Measurements from ENCODE around the gene DCP1A. TPM values are rescaled to one million over a fixed set of nuclear protein-coding genes. Genes with fewer than 3 reads are reported as not detected.
"Not testable (repeated sequence)": the region's sequence is repeated elsewhere in the genome, so short reads cannot be mapped to it uniquely, and the experiment has no call there.

The DCP1A gene
- total RNA-seq, 2 experiments from 2014 or later, result 27.2 to 28.3 TPM

GRCh38 chr3:53287131-53287629, 60.2 kb downstream of the DCP1A start:
- no peaks in the 10 kb centered on the region for H3K27me3 Mint-ChIP-seq (ENCODE audit: low read depth)
- CTCF ChIA-PET, result interaction anchor here (1.2 to 1.9 kb wide), 2 partner anchors 12 to 177 kb away, joined by 3 to 4 read pairs; no protein-coding TSS in a partner anchor
- no peaks in the 10 kb centered on the region for H3K4me1 Mint-ChIP-seq (ENCODE audit: low read depth)
- no peak for DNase-seq
- H3K27ac Mint-ChIP-seq, result peak overlapping the region; percentile 69
- POLR2A ChIA-PET, result no interaction called here
- no peak overlapping the region for H3K4me3 Mint-ChIP-seq
- H3K9me3 Mint-ChIP-seq (ENCODE audit: insufficient read depth), result no peaks in the 10 kb centered on the region
- H3K36me3 Mint-ChIP-seq (ENCODE audit: low read depth), result peaks cover 37% of the 10 kb centered on the region
- ATAC-seq, result no peak

DNA sequence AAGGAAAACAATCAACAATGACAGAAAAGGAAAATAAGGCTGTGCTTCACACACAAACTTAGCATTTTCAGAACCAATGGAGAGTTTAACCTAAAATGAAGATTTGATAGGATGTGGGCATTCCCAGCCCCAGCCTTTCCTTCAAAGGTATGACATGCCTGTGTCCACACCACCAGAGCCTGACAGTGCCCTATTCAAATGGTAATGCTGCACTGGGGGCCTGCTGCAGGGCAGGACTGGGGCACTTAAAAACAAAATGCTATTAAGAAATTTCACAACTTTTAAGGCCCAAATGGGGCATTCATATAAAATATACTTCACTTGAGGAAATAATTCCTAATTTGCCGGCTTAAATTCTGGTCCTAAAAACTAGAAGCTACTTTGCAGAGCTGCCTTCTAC, 60.6 kb downstream of the DCP1A start:
- no peak for DNase-seq
- H3K9me3 Mint-ChIP-seq (ENCODE audit: insufficient read depth), result no peaks in the 10 kb centered on the region
- H3K4me3 Mint-ChIP-seq, result no peak overlapping the region
- no peaks in the 10 kb centered on the region for H3K27me3 Mint-ChIP-seq (ENCODE audit: low read depth)
- H3K4me1 Mint-ChIP-seq (ENCODE audit: low read depth), result no peaks in the 10 kb centered on the region
- CTCF ChIA-PET, result interaction anchor here (1.2 to 2.4 kb wide), 2 partner anchors 12 to 176 kb away, joined by 3 to 14 read pairs; no protein-coding TSS in a partner anchor
- peaks cover 36% of the 10 kb centered on the region for H3K36me3 Mint-ChIP-seq (ENCODE audit: low read depth)
- no peak for ATAC-seq
- H3K27ac Mint-ChIP-seq, result peak overlapping the region; percentile 69
- POLR2A ChIA-PET, result no interaction called here

DNA sequence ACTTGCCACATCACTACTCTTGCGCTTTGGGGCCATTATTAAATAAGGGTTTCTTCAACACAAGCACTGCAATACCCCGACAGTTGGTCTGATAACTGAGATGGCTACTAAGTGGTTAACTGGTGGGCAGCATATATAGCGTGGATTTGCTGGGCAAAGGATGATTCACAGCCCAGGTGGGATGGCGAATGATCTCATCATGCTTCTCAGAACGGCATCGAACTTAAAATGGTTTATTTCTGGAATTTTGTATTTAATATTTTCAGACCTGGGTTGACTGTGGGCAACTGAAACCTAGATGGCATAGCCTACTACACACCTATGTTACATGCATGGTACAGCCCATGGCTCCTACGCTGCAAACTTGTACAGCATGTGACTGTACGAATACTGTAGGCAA, 64.8 kb downstream of the DCP1A start:
- H3K4me3 Mint-ChIP-seq, result no peak overlapping the region
- peaks cover 23% of the 10 kb centered on the region for H3K36me3 Mint-ChIP-seq (ENCODE audit: low read depth)
- POLR2A ChIA-PET, result no interaction called here
- no peak for DNase-seq
- no peaks in the 10 kb centered on the region for H3K4me1 Mint-ChIP-seq (ENCODE audit: low read depth)
- H3K27me3 Mint-ChIP-seq (ENCODE audit: low read depth), result no peaks in the 10 kb centered on the region
- H3K27ac Mint-ChIP-seq, result no peak overlapping the region
- H3K9me3 Mint-ChIP-seq (ENCODE audit: insufficient read depth), result no peaks in the 10 kb centered on the region
- no peak for ATAC-seq
- CTCF ChIA-PET, result no interaction called here

- no peak for DNase-seq
- Mint-ChIP-seq H3K27ac (no peak overlapping the region), H3K27me3 (ENCODE audit: low read depth) (no peaks in the 10 kb centered on the region), H3K36me3 (ENCODE audit: low read depth) (peaks cover 3% of the 10 kb centered on the region), H3K9me3 (ENCODE audit: insufficient read depth) (no peaks in the 10 kb centered on the region), H3K4me3 (no peak overlapping the region), H3K4me1 (ENCODE audit: low read depth) (peaks cover 15% of the 10 kb centered on the region)
- CTCF ChIA-PET, result no interaction called here
- POLR2A ChIA-PET, result no interaction called here
- no peak for ATAC-seq
Observed at GRCh38 chr3:53278667-53279066, 68.7 kb downstream of the DCP1A start.

DNA sequence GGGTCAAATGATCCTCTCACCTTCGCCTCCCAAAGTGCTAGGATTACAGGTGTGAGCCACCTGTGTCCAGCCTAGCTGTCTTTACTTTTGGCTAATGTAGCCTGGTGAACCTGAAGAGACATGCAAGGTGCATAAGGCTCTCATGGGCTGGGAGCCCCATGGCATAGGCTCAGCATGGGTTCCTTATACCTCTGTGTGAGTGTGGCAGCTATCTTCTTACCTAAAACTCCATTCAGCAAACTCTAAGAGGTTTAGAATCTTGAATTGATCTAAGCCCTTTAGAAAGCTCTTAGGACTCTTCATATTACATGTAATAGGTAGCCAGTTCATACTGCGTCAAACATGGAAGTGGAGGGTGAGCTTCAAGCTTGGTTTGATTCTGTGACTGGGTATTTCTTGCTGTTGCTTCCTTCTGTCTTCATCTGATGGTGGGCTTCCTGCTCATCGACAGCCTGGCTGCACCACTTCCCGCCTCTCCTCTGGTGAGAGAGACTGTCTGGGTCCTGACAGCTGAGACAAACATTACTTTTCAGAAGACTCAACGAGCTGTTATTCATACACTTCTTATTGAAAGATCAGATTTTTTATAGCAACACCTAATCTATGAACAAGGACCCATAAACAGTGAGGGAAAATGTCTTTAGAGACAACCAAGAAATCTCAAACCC, 72.3 kb downstream of the DCP1A start:
- Mint-ChIP-seq H3K4me3 (peak overlapping the region; percentile 22), H3K27me3 (ENCODE audit: low read depth) (no peaks in the 10 kb centered on the region), H3K36me3 (ENCODE audit: low read depth) (no peaks in the 10 kb centered on the region), H3K27ac (peak overlapping the region; percentile 84), H3K9me3 (ENCODE audit: insufficient read depth) (no peaks in the 10 kb centered on the region), H3K4me1 (ENCODE audit: low read depth) (peaks cover 24% of the 10 kb centered on the region)
- ATAC-seq (peak; percentile 77), DNase-seq (peak; percentile 72)
- POLR2A ChIA-PET, result interaction anchor here (0.6 to 2.1 kb wide), 7 partner anchors 14 to 72 kb away, joined by 3 to 6 read pairs (median 4); partner anchors contain the start of genes DCP1A and TKT
- CTCF ChIA-PET, result interaction anchor here (0.9 to 2.7 kb wide), 8 partner anchors 11 to 435 kb away, joined by 3 to 14 read pairs (median 4); no protein-coding TSS in a partner anchor

DNA sequence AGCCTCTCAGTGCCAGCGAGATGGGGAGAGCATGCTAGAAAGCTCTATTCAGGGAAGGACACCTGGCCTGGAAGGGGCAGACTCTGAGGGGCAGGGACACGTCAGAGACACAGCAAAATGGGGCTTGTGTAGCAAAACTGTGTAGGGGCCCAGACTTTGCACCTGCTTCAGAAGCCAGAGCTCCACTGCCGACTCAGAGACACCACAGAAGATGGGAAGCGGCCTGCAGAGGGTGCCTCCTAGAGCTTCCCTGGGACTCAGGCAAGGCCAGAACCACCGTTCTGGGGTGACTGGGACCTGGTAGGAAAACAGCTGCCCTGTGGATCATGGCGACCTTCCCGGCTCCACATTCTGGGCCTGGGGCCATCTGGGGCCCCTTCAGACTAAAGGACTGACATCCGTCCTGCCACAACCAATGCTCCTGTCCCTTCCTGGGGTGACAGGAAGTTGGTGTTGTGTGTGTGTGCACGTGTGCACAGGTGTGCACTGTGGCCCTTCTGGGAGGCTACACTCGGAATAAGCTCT, 74.1 kb downstream of the DCP1A start:
- H3K4me1 Mint-ChIP-seq (ENCODE audit: low read depth), result peaks cover 29% of the 10 kb centered on the region
- ATAC-seq (no peak), DNase-seq (no peak)
- H3K36me3 Mint-ChIP-seq (ENCODE audit: low read depth), result no peaks in the 10 kb centered on the region
- H3K9me3 Mint-ChIP-seq (ENCODE audit: insufficient read depth), result no peaks in the 10 kb centered on the region
- ChIA-PET CTCF (interaction anchor here (1.0 kb wide), 1 partner anchor 159 kb away, joined by 3 read pairs; no protein-coding TSS in a partner anchor), POLR2A (interaction anchor here (0.8 to 1.6 kb wide), 2 partner anchors 12 to 199 kb away, joined by 3 to 6 read pairs; no protein-coding TSS in a partner anchor)
- no peak overlapping the region for H3K4me3 Mint-ChIP-seq
- H3K27ac Mint-ChIP-seq, result no peak overlapping the region
- H3K27me3 Mint-ChIP-seq (ENCODE audit: low read depth), result no peaks in the 10 kb centered on the region

DNA sequence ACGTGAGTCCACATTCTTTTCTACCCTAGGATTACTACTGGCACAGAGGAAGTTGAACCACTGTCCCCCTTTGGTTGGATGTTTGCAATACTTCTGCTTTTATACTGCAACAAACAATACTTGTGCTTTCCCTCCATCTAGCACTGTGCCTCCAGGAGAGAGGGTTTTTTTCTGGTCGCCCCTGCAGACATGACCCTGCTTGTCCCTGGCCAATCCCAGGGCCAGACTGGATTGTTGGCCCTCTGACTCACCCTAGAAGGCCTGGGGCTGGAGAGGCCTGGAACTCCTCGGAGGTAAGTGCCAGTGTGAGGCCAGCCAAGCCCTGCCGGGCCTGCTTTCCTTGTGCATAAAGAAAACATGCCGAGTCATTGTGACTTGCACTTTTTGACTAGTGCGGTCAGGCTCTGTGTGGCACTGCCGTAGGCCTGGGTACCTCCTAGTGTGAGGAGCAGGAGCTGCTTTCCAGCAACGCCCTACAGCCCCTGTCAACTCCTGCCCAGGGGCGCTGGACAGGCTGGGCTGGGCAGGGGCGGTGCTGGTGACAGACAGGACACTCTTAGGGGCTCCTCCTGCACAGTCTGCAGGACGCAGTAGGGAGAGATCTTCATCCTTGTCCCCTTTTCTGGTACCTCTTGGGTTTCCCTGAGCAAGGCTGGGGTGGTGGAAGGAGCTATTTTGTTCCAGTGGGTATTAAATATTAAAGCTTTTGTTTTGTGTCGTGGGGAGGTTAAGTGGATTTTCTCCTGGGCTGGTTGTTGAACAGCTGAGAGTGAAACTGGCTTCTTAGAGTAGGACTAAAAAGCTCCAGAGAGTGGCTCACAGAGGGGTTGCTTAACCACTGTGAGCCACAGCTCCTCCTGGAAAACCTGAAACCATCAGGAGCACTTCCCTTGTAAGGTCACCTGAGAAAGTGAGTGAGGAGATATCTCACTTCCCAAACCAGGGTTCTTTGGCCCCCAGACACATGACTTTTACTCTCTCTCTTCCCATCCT, 77.2 kb downstream of the DCP1A start:
- POLR2A ChIA-PET, result interaction anchor here (1.4 kb wide), 1 partner anchor 18 kb away, joined by 3 read pairs; no protein-coding TSS in a partner anchor
- Mint-ChIP-seq H3K4me1 (ENCODE audit: low read depth) (peaks cover 24% of the 10 kb centered on the region), H3K27ac (peak overlapping the region; percentile 62), H3K27me3 (ENCODE audit: low read depth) (no peaks in the 10 kb centered on the region), H3K36me3 (ENCODE audit: low read depth) (no peaks in the 10 kb centered on the region), H3K9me3 (ENCODE audit: insufficient read depth) (no peaks in the 10 kb centered on the region), H3K4me3 (no peak overlapping the region)
- CTCF ChIA-PET, result no interaction called here
- ATAC-seq (peak; percentile 50), DNase-seq (no peak)

- ATAC-seq, result not testable (repeated sequence)
Observed at GRCh38 chr3:53269193-53269592, 78.2 kb downstream of the DCP1A start.

GRCh38 chr3:53267766-53268165, 79.6 kb downstream of the DCP1A start:
- Mint-ChIP-seq H3K36me3 (ENCODE audit: low read depth) (no peaks in the 10 kb centered on the region), H3K4me3 (no peak overlapping the region), H3K27ac (no peak overlapping the region), H3K4me1 (ENCODE audit: low read depth) (peaks cover 10% of the 10 kb centered on the region), H3K27me3 (ENCODE audit: low read depth) (peaks cover 3% of the 10 kb centered on the region), H3K9me3 (ENCODE audit: insufficient read depth) (no peaks in the 10 kb centered on the region)
- ChIA-PET CTCF (no interaction called here), POLR2A (no interaction called here)
- ATAC-seq, result no peak
- no peak for DNase-seq

More at GRCh38 chr3:53269193-53269592, 78.2 kb downstream of the DCP1A start:
- CTCF ChIA-PET; H3K4me3 Mint-ChIP-seq; H3K27me3 Mint-ChIP-seq (ENCODE audit: low read depth); H3K27ac Mint-ChIP-seq; POLR2A ChIA-PET; H3K9me3 Mint-ChIP-seq (ENCODE audit: insufficient read depth); H3K36me3 Mint-ChIP-seq (ENCODE audit: low read depth); DNase-seq: not testable (repeated sequence)
- peaks cover 15% of the 10 kb centered on the region for H3K4me1 Mint-ChIP-seq (ENCODE audit: low read depth)

GRCh38 chr3:53264718-53265117, 82.6 kb downstream of the DCP1A start:
- ChIA-PET POLR2A (interaction anchor here (0.6 kb wide), 2 partner anchors 12 to 23 kb away, joined by 3 to 4 read pairs; no protein-coding TSS in a partner anchor), CTCF (no interaction called here)
- Mint-ChIP-seq H3K36me3 (ENCODE audit: low read depth) (no peaks in the 10 kb centered on the region), H3K9me3 (ENCODE audit: insufficient read depth) (no peaks in the 10 kb centered on the region), H3K4me3 (no peak overlapping the region), H3K27ac (no peak overlapping the region), H3K27me3 (ENCODE audit: low read depth) (peaks cover 3% of the 10 kb centered on the region), H3K4me1 (ENCODE audit: low read depth) (peaks cover 11% of the 10 kb centered on the region)
- no peak for DNase-seq
- no peak for ATAC-seq

DNA sequence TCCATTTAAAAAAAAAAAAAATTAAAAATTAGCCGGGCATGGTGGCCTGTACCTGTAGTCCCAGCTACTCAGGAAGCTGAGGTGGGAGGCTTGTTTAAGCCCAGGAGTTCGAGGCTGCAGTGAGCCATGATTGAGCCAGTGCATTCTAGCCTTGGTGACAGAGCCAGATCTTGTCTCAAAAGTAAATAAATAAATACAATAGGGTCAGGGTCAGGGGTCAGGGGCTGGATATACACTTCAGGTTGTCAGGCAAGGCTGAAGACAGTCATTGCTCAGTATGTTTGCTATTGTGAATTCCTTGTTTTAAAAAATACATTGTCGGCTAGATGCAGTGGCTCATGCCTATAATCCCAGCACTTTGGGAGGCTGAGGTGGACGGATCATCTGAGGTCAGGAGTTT, 83.4 kb downstream of the DCP1A start:
- Mint-ChIP-seq H3K27ac (no peak overlapping the region), H3K4me1 (ENCODE audit: low read depth) (peaks cover 9% of the 10 kb centered on the region), H3K4me3 (no peak overlapping the region), H3K36me3 (ENCODE audit: low read depth) (no peaks in the 10 kb centered on the region), H3K27me3 (ENCODE audit: low read depth) (peaks cover 3% of the 10 kb centered on the region), H3K9me3 (ENCODE audit: insufficient read depth) (no peaks in the 10 kb centered on the region)
- ChIA-PET CTCF (no interaction called here), POLR2A (no interaction called here)
- ATAC-seq (no peak), DNase-seq (no peak)
